ENCODE data around the gene ZNF638. TPM values are rescaled to one million over a fixed set of nuclear protein-coding genes. Genes with fewer than 3 reads are reported as not detected.

The ZNF638 gene
- total and polyA plus RNA-seq, 2 of the 8 experiments (the other 6 are each of a cell fraction or from before 2014, with no cell fraction given), result 45.3 to 143 TPM

DNA sequence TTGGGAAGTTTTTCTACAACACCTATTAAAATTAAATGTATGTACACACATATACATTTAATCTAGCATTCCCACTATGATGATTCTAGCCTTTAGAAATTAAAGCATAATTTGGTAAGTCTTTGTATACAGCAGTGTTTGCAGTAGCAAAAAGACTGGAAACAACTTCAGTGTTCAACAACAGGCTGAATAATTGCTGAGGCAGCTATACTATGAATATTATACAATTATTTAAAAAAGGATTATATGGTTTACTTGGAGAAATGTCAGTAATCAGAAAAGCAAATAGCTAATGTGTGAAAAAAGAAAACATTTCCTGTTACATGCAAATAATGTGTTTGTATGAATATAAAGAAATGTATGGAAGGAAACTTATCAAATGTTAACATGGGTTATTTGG is 1.4 kb upstream of the ZNF638 start (continued):
- no peak for TF ChIP-seq SIX5 (IDR thresholded peaks at IDR 0.05; ENCODE audit: low read depth, low read length)
- TF ChIP-seq SUZ12 (IDR thresholded peaks at IDR 0.05; ENCODE audit: low read length), result no peak
- no peak for TF ChIP-seq GABPA (IDR thresholded peaks at IDR 0.05; ENCODE audit: borderline replicate concordance, insufficient read depth, low read length)
- no peak for TF ChIP-seq PHF8 (conservative IDR thresholded peaks at IDR 0.05; ENCODE audit: low read depth, low read length)
- TF ChIP-seq ZNF274 (IDR thresholded peaks at IDR 0.05; ENCODE audit: borderline replicate concordance, extremely low read depth, low read length), result no peak

Measured in H1 (cell line).